Measurements from ENCODE around the gene LMNTD2. TPM values are rescaled to one million over a fixed set of nuclear protein-coding genes. Genes with fewer than 3 reads are reported as not detected.

The LMNTD2 gene
- total RNA-seq, 1 donor from 2014 or later, result 1.1 TPM

DNA sequence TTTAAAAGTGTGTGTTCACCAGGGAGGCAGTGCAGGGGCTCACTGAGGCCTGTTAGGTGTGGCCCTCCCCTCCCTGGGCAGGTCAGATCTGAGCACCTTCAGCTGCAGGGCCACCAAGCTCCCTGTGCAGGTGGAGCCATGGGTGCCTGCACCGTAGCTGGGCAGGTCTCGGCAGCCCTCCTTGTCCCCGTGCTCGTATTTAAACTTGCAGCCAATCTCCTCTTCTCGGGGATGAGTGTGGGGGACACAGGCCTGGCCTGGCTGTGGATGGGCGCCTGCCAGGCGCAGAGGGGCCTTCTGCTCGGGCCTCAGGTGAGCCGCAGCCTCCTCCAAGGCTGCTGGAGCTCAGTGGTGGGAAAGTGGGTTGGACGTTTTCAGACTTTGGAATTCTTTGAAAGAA is 34.9 kb upstream of the LMNTD2 start:
- Histone ChIP-seq H3K9me3 (ENCODE audit: low read depth) (no peaks in the 10 kb centered on the region), H3K27ac (no peak overlapping the region), H3F3A (ENCODE audit: low read depth) (no peaks in the 10 kb centered on the region), H2AFZ (replicated peaks) (no peak overlapping the region), H3K27me3 (no peaks in the 10 kb centered on the region), H3K9ac (no peak overlapping the region), H3K4me2 (no peak overlapping the region), H4K20me1 (ENCODE audit: low read depth) (peaks cover 29% of the 10 kb centered on the region), H3K4me3 (no peak overlapping the region), H3K4me1 (no peaks in the 10 kb centered on the region), H3K79me2 (ENCODE audit: low read depth) (no peaks in the 10 kb centered on the region), H3K36me3 (no peaks in the 10 kb centered on the region)
- TF ChIP-seq EZH2phosphoT487 (IDR thresholded peaks at IDR 0.05), result no peak
- TF ChIP-seq CTCF (IDR thresholded peaks at IDR 0.05), result no peak
- no peak for TF ChIP-seq EZH2 (IDR thresholded peaks at IDR 0.05)
- DNase-seq (ENCODE audit: low spot score), result no peak
- no peak overlapping the region for H3K4me3 Mint-ChIP-seq
- peaks cover 5% of the 10 kb centered on the region for H3K27me3 Mint-ChIP-seq (ENCODE audit: insufficient read depth, low read depth)
- peaks cover 28% of the 10 kb centered on the region for H3K36me3 Mint-ChIP-seq
- H3K9me3 Mint-ChIP-seq, result no peaks in the 10 kb centered on the region
- no peaks in the 10 kb centered on the region for H3K4me1 Mint-ChIP-seq
- no peak overlapping the region for H3K27ac Mint-ChIP-seq

DNA sequence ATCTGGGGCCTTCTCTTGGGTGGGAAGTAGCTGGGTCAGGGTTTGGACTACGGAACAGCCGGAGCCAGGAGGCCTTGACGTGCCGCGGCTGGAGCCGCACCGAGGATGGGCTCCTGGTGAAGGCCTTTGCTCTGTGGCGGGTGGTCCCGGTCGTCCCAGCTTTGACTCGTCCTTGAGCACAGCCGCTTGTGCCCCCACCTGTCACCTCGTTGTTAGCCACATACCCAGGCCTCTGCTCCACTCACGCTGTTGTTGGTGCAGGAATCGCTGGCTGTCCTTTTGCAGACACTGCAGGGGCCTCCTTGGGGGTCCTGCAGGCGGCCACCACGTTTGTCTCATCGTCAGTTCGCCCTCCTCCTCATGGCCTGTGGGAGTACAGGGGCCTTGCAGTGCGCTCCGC is 32.8 kb upstream of the LMNTD2 start:
- no peak for TF ChIP-seq CTCF (IDR thresholded peaks at IDR 0.05)
- TF ChIP-seq EZH2phosphoT487 (IDR thresholded peaks at IDR 0.05), result no peak
- TF ChIP-seq EZH2 (IDR thresholded peaks at IDR 0.05), result no peak
- Histone ChIP-seq H4K20me1 (ENCODE audit: low read depth) (peaks cover 23% of the 10 kb centered on the region), H3K79me2 (ENCODE audit: low read depth) (peaks cover 9% of the 10 kb centered on the region), H3K27ac (no peak overlapping the region), H3K4me3 (no peak overlapping the region), H3K4me2 (no peak overlapping the region), H2AFZ (replicated peaks) (no peak overlapping the region), H3K9ac (no peak overlapping the region), H3K36me3 (no peaks in the 10 kb centered on the region), H3K4me1 (no peaks in the 10 kb centered on the region), H3K9me3 (ENCODE audit: low read depth) (no peaks in the 10 kb centered on the region), H3F3A (ENCODE audit: low read depth) (no peaks in the 10 kb centered on the region), H3K27me3 (no peaks in the 10 kb centered on the region)
- Mint-ChIP-seq H3K27ac (no peak overlapping the region), H3K4me1 (no peaks in the 10 kb centered on the region), H3K27me3 (ENCODE audit: insufficient read depth, low read depth) (peaks cover 7% of the 10 kb centered on the region), H3K4me3 (no peak overlapping the region), H3K9me3 (no peaks in the 10 kb centered on the region), H3K36me3 (peaks cover 34% of the 10 kb centered on the region)
- DNase-seq (ENCODE audit: low spot score), result no peak

- H3K4me1 Mint-ChIP-seq, result no peaks in the 10 kb centered on the region
- no peaks in the 10 kb centered on the region for H3K36me3 ChIP-seq
- no peak overlapping the region for H2AFZ ChIP-seq (replicated peaks)
- H3K27ac Mint-ChIP-seq, result no peak overlapping the region
- H3K4me3 ChIP-seq, result no peak overlapping the region
- no peaks in the 10 kb centered on the region for H3K9me3 ChIP-seq (ENCODE audit: low read depth)
- peaks cover 34% of the 10 kb centered on the region for H3K36me3 Mint-ChIP-seq
- no peaks in the 10 kb centered on the region for H3K27me3 ChIP-seq
- H3K4me1 ChIP-seq, result no peaks in the 10 kb centered on the region
- no peak overlapping the region for H3K9ac ChIP-seq
- H3K79me2 ChIP-seq (ENCODE audit: low read depth), result peaks cover 10% of the 10 kb centered on the region
- no peak overlapping the region for H3K4me3 Mint-ChIP-seq
- no peak overlapping the region for H3K4me2 ChIP-seq
- peaks cover 8% of the 10 kb centered on the region for H3K27me3 Mint-ChIP-seq (ENCODE audit: insufficient read depth, low read depth)
- H4K20me1 ChIP-seq (ENCODE audit: low read depth), result peaks cover 23% of the 10 kb centered on the region
- no peak for TF ChIP-seq EZH2 (IDR thresholded peaks at IDR 0.05)
- TF ChIP-seq EZH2phosphoT487 (IDR thresholded peaks at IDR 0.05), result no peak
- no peak for TF ChIP-seq CTCF (IDR thresholded peaks at IDR 0.05)
- H3F3A ChIP-seq (ENCODE audit: low read depth), result no peaks in the 10 kb centered on the region
- H3K9me3 Mint-ChIP-seq, result no peaks in the 10 kb centered on the region
- H3K27ac ChIP-seq, result no peak overlapping the region
- no peak for DNase-seq (ENCODE audit: low spot score)
These were observed 32.4 kb upstream of the LMNTD2 start for GRCh38 chr11:592918-593317.

All from neural progenitor cell (in vitro differentiated cells).